IPS-NIHi7 (cell line): ENCODE data around the gene RCOR3.
"Not testable (repeated sequence)": the region's sequence is repeated elsewhere in the genome, so short reads cannot be mapped to it uniquely, and the experiment has no call there.

Experiments used
- DNase-seq: peaks from one replicate; pipeline ENCODE4 v3.0.0; 2012; ENCODE audit warnings: mixed read lengths; ENCODE audit errors: extremely low spot score

The RCOR3 gene

GRCh38 chr1:211258756-211259637 lies at the start of gene RCOR3:
TSS of gene RCOR3 (plus strand) at chr1:211259366. CDS start at chr1:211259561, 195 bp downstream.
- peak; percentile 84 for DNase-seq

DNA sequence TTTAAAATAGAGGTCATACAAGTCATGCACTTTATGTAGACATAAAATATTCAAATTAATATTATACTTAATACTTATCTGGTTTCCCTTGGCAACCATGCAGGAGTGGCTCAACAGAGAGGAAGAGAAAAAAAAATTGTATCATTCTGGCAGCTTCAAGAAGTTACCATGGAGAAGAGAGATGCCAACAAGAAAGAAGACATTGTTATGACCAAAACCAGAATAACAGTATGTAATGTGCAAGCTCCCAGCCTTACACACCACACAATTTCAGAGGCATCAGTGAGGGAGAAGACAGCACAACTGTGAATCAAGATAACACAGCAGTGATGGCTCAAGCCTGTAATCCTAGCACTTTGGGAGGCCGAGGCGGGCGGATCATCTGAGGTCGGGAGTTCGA lies 49.1 kb upstream of the RCOR3 start:
- no peak for DNase-seq

DNA sequence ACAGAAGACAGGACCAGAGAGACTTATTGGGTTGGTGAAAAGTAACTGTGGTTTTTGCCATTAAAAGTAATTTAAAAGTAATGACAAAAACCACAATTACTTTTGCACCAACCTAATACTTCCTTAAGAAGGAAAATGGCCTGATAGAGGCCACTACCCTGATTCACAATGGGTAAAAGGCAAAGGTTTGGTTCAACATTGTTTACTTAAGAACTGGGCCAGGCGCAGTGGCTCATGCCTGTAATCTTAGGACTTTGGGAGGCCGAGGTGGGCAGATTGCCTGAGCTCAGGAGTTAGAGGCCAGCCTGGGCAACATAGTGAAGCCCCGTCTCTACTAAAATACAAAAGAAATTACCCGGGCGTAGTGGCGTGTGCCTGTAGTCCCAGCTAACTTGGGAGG lies 48.2 kb upstream of the RCOR3 start:
- DNase-seq = no peak

GRCh38 chr1:211213702-211214101 lies 45.5 kb upstream of the RCOR3 start:
- DNase-seq = no peak

DNA sequence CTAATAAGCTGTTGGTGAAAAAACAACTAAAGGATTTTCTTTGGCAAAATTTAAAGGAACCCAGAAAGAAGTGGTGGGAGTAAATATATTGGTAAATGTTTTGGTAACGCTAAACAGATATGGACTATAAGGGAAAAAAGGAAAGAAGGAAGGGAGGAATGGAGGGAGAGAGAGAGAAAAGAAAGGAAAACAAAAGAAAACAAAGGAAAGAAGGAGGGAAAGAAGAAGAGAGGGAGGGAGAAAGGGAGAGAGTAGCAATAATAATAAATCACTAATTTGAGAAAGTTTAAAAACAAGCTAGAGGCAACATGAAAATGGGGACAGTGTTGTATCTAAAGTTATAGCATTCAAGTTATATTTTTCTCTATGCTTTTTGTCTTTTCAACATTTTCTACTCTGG lies 43.6 kb upstream of the RCOR3 start:
- DNase-seq = no peak

DNA sequence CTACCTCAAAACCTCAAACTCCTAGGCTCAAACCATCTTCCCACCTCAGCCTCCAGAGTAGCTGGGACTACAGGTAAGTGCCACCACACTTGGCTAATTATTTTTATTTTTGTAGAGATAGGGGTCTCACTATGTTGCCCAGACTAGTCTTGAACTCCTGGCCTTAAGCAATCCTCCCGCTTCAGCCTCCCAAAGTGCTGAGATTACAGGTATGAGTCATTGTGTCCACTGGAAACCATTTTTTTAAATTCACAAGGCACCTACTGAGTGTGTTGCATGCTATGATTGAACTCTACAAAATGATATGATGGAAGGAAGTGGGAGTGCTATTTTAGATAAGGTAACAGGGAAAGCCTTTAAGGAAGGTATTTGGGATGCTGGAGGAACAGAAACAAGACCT lies 41.8 kb upstream of the RCOR3 start:
- DNase-seq = no peak

DNA sequence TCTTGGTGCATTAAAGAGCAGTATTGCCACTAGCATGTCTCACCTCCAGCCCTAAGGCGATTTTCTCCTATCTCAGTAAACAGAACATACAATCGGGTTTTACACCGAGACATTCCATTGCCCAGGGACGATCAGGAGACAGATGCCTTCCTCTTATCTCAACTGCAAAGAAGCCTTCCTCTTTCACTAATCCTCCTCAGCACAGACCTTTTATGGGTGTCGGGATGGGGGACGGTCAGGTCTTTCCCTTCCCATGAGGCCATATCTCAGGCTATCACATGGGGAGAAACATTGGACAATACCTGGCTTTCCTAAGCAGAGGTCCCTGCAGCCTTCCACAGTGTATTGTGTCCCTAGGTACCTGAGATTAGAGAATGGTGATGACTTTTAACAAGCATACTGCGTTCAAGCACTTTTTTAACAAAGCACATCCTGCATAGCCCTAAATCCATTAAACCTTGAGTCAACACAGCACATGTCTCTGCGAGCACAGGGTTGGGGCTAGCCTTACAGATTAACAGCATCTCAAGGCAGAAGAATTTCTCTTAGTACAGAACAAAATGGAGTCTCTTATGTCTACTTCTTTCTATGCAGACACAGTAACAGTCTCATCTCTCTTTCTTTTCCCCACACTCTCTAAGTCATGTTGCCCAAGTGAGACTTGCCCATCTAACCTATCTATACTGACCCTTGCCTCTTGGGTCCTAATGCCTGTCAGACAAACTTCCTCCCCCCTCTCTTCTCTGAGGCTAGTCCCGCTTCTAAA lies 36.5 kb upstream of the RCOR3 start:
- not testable (repeated sequence) for DNase-seq

- not testable (repeated sequence) for DNase-seq
Observed at GRCh38 chr1:211228573-211229364, 30.4 kb upstream of the RCOR3 start.

DNA sequence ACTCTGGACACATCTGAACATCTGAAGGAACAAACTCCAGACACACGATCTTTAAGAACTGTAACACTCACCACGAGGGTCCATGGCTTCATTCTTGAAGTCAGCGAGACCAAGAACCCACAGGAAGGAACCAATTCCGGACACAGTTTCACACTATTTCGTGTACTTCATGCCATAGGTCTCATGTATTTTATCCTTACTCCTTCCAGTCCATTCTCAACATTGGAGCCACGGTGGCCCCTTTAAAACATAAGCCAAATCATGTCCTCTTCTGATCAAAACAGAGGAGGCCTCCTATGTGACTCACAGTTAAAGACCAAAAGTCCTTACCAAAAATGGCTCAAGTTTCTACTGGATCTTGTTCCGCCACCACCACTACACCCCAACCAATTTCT lies 29.8 kb upstream of the RCOR3 start:
- no peak for DNase-seq

DNA sequence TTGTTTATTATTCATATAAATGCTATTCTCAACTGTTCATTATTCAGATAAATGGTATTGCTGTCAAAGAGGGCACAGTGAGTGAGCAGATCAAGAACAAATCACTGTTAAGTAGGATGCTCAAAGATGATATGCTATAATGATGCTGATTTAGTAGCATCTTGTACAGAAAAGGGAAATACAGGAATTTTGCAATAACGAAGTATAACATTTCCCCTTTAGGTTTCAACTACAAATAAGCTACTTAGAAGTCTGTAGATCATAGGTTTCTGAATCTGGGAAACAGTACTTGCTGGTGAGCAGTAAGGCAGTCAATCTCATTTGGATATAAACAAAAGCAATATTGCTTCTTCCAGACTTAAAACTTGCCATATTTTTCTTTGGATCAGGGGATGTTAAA lies 27.3 kb upstream of the RCOR3 start:
- no peak for DNase-seq

GRCh38 chr1:211236633-211237320 lies 22.4 kb upstream of the RCOR3 start:
- DNase-seq = no peak

DNA sequence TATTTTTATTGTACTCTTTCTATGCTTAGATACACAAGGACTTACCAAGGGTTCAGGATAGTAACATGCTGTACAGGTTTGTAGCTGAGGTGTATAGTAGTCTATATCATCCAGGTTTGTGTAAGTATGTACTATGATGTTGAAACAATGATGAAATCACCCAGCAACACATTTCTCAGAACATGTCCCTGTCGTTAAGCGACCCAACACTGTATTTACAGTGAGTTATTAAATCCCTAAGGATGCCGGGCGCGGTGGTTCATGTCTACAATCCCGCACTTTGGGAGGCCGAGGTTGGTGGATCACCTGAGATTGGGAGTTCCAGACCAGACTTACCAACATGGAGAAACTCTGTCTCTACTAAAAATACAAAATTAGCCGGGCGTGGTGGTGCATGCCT lies 21.6 kb upstream of the RCOR3 start:
- no peak for DNase-seq

DNA sequence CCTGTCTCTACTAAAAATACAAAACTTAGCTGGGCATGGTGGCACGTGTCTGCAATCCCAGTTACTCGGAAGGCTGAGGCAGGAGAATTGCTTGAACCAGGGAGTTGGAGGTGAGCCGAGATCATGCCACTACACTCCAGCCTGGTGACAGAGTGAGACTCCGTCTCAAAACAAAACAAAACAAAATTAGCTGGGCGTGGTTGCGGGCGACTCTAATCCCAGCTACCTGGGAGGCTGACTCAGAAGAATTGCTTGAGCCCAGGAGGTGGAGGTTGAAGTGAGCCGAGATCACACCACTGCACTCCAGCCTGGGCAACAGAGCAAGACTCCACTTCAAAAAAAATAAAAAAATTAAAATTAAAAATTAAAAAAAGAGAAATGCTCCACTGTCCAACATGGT lies 18.6 kb upstream of the RCOR3 start:
- not testable (repeated sequence) for DNase-seq

DNA sequence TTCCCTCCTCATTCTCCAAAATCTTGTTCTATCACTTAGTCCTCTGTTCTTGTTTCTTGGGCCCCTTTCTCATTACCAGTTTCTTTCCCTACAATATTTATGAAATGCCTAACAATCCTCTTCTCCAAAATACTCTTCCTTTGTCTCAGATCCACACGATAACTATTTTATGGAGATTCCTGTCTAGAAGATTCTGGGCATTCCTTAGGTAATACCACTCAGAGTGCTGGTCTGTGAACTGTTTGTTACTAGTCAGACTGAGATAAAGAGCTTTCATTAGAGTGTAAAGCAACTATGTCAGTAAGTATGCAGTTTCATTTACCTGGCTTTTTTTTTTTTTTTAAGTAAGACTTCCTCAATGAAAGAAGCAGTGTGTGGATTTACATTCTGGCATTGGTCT lies 18.1 kb upstream of the RCOR3 start:
- no peak for DNase-seq

- DNase-seq = not testable (repeated sequence)
Observed at GRCh38 chr1:211243639-211244038, 15.5 kb upstream of the RCOR3 start.

GRCh38 chr1:211246583-211246982 lies 12.6 kb upstream of the RCOR3 start:
- not testable (repeated sequence) for DNase-seq

DNA sequence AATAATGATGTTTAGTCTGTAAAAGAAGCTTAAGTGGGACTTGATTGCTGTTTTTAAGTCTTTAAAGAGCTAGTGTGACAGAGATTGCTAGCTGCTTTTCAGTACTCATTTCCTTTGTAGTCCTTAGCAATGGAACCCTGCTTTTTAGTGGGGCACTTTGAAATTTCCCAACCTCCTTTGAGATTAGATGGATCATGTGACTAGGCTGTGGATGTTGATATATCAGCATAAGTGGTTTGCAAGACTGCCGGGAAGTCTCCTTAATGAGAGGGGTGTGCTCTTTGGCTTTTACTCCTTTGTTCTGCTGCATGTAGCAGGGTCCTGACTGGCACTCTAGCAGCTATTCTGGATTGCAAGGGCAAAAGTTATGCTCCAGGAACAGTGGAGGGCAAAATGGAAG lies 11.2 kb upstream of the RCOR3 start:
- DNase-seq = peak; percentile 20

- not testable (repeated sequence) for DNase-seq
Observed at GRCh38 chr1:211249611-211250010, 9.6 kb upstream of the RCOR3 start.

- DNase-seq = no peak
Observed at GRCh38 chr1:211257826-211258225, 1.3 kb upstream of the RCOR3 start.

GRCh38 chr1:211258310-211258755 lies 833 bp upstream of the RCOR3 start:
- peak; percentile 64 for DNase-seq

- DNase-seq = peak; percentile 63
Observed at GRCh38 chr1:211259638-211260126, 516 bp downstream of the RCOR3 start.
